ENCODE data around the gene MEGF10. TPM values are rescaled to one million over a fixed set of nuclear protein-coding genes. Genes with fewer than 3 reads are reported as not detected.
"Not testable (repeated sequence)": the region's sequence is repeated elsewhere in the genome, so short reads cannot be mapped to it uniquely, and the experiment has no call there.

Gene MEGF10
- total RNA-seq, 2 donors from 2014 or later, result 0.49 to 0.92 TPM

DNA sequence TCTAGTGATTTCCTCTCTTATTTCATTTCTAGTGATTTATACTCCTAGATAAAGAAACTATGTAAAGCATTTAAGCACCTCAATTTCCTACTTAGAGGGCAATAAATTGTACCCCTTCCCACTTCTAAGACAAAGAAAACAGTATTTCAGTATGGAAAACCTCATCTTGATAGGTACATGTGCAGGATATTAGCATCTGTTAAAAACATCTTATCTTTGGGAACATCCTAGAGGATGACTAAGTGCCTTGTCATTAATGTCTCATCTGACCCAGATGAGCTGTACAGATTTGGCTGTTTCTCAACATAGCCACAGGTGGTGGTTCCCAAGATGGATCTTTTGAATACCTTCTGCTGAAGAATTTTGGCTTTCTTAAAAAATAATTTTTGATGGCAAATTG is 5.7 kb downstream of the MEGF10 start:
- no peak for DNase-seq
- intact Hi-C loops (cut with DNase I, micrococcal nuclease), result no loop called here
- no peak for ATAC-seq

GRCh38 chr5:127296894-127297293 is 6.3 kb downstream of the MEGF10 start:
- DNase-seq; ATAC-seq; intact Hi-C loops (cut with DNase I, micrococcal nuclease): not testable (repeated sequence)

GRCh38 chr5:127297348-127298035 is 6.9 kb downstream of the MEGF10 start:
- ATAC-seq (no peak), DNase-seq (no peak)
- intact Hi-C loops (cut with DNase I, micrococcal nuclease), result no loop called here

DNA sequence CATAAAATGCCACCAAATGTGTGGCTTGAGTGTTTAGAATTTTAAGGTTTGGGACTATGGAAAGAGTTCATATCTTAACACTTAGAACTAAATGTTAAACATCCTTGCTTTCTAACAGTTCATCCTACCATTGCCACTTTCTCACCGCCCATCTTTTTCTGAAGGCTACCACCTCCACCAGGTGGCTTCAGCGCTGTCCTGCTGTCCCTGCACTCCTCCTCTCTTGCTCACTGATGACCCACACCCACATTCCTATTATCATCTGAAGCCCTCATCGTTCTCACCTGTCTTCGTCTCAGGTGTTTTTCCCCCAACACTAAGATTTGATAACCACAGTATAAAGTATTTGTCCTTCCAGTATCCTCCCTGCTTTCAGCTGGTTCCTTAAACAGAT is 7.4 kb downstream of the MEGF10 start:
- intact Hi-C loops (cut with DNase I, micrococcal nuclease), result no loop called here
- ATAC-seq, result no peak
- DNase-seq, result no peak

GRCh38 chr5:127298656-127299055 is 8.1 kb downstream of the MEGF10 start:
- DNase-seq, result no peak
- intact Hi-C loops (cut with DNase I, micrococcal nuclease), result no loop called here
- no peak for ATAC-seq

- ATAC-seq (peak; percentile 49), DNase-seq (no peak)
- intact Hi-C loops (cut with DNase I, micrococcal nuclease), result no loop called here
These were observed 9.1 kb downstream of the MEGF10 start for GRCh38 chr5:127299678-127300077.

DNA sequence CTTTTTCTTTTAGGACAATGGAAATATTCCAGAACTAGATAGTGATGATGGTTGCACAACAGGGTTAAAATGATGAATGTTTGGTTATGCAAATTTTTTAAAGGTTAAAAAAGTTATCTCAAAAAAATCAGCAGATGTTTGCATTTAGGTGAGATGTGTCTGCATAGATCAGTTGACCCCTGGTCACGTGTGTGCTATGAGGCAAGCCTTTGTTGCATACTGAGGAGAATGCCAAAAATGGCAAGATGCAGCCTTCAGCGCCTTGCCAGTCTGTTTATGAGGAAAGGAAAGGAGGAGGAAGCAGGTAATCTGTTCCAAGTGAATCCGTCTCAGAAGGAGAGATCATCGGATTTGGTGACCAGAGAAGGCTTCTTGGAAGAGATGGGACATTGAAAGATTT is 11.9 kb downstream of the MEGF10 start:
- no peak for ATAC-seq

GRCh38 chr5:127303404-127303803 is 12.8 kb downstream of the MEGF10 start:
- DNase-seq, result no peak
- no peak for ATAC-seq
- intact Hi-C loops (cut with DNase I, micrococcal nuclease), result no loop called here

More for the DNA sequence above, 11.9 kb downstream of the MEGF10 start:
- no peak for DNase-seq
- intact Hi-C loops (cut with DNase I, micrococcal nuclease), result no loop called here

DNA sequence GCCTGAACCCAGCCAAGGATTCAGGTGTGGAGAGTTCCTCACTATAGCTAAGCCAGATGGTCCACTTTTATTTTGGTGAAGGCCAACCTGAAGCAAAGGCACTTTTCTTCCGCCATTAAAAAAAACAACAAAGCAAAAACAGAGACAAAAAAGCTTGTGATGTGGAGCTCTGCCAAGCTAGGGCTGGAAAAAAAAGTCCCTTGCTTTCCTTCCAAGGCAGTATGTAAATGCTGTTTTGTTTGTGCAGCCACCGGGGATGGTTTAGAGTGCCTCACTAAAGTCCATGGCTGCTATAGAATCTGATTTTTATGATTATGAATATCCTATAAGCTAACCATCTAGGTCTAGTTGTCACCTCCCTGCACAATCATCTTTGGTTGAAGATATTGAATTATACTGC is 14.9 kb downstream of the MEGF10 start:
- no peak for DNase-seq
- intact Hi-C loops (cut with DNase I, micrococcal nuclease), result no loop called here

GRCh38 chr5:127306036-127306435 is 15.4 kb downstream of the MEGF10 start:
- intact Hi-C loops (cut with DNase I, micrococcal nuclease), result no loop called here
- ATAC-seq (no peak), DNase-seq (no peak)

More for the DNA sequence above, 14.9 kb downstream of the MEGF10 start:
- ATAC-seq, result no peak

- no peak for DNase-seq
- intact Hi-C loops (cut with DNase I, micrococcal nuclease), result no loop called here
- no peak for ATAC-seq
These were observed 16.1 kb downstream of the MEGF10 start for GRCh38 chr5:127306647-127307046.

DNA sequence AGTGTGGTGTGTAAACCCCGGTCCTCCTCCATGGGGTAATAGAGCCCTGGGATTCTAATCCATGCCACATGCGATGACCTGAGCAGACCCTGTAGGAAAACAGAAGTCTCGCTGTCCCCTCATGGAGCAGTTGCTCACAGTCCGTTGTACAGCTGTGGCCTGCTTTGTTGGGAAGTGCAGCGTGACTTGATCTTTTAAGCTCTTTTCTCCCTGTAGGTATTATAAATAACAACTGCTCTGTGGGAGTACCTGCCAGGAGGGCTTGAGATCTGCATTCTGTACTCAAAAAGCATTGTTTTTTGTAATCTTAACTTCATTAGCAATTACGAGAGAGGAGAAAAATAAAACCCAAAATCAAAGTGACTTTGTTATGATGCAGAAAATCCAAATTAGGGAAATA is 17.3 kb downstream of the MEGF10 start:
- DNase-seq, result no peak
- no peak for ATAC-seq
- intact Hi-C loops (cut with DNase I, micrococcal nuclease), result no loop called here

DNA sequence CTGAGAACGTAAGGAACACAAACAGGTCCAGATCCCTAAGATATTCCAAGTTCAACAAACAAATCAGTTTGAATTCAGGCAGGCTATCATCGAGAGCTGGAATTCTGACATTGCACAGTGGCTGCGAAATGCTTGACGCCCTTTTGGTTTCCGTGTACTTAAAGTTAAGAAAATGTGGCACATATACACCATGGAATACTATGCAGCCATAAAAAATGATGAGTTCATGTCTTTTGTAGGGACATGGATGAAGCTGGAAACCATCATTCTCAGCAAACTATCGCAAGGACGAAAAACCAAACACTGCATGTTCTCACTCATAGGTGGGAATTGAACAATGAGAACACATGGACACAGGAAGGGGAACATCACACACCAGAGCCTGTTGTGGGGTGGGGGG is 17.7 kb downstream of the MEGF10 start:
- intact Hi-C loops (cut with DNase I, micrococcal nuclease); ATAC-seq; DNase-seq: not testable (repeated sequence)

DNA sequence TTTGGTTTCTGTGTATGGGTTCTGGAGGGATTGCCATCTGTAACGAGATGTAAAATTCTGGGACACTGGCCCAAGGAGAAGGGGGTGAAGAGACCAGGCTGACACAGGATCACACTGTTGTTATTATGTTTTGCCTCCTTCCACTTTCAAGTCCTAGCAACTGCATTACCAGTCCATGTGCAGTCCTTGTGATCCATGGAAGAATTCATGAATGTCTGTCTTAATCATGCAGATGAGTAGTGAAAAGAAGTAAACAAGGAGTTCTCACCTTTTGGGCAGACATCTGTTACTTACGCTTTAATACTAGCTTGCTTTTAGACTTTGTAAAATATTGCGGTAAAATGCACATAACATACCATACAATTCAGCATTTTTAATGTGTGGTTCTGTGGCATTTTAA is 18.3 kb downstream of the MEGF10 start:
- intact Hi-C loops (cut with DNase I, micrococcal nuclease), result no loop called here
- ATAC-seq (no peak), DNase-seq (no peak)

DNA sequence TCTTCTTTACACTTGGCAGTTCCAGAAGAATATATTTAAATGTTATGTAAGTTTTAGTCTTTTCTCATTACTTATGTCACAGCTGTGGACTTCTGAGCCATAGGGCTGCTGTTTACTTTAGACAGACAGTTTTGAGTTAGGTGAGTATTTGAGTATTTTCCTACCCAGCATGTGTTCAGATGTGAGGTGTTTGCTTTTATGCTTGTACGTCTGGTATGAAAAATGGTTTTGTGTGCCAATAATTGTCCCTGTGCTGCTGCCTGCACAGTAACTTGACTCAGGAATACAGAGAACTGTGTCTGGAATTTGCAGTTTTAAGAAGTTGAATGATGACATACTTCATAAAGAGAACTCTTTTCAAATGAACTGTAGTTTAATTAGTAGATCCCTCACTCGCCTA is 20.8 kb downstream of the MEGF10 start:
- ATAC-seq, result no peak
- intact Hi-C loops (cut with DNase I, micrococcal nuclease), result no loop called here
- no peak for DNase-seq

GRCh38 chr5:127311781-127312525 is 21.4 kb downstream of the MEGF10 start:
- ATAC-seq (peak; percentile 72), DNase-seq (peak; percentile 38 to 54)
- intact Hi-C loops (cut with DNase I, micrococcal nuclease), result no loop called here

GRCh38 chr5:127313379-127313778 is 22.8 kb downstream of the MEGF10 start:
- intact Hi-C loops (cut with DNase I, micrococcal nuclease), result no loop called here
- ATAC-seq (peak; percentile 66), DNase-seq (no peak)

DNA sequence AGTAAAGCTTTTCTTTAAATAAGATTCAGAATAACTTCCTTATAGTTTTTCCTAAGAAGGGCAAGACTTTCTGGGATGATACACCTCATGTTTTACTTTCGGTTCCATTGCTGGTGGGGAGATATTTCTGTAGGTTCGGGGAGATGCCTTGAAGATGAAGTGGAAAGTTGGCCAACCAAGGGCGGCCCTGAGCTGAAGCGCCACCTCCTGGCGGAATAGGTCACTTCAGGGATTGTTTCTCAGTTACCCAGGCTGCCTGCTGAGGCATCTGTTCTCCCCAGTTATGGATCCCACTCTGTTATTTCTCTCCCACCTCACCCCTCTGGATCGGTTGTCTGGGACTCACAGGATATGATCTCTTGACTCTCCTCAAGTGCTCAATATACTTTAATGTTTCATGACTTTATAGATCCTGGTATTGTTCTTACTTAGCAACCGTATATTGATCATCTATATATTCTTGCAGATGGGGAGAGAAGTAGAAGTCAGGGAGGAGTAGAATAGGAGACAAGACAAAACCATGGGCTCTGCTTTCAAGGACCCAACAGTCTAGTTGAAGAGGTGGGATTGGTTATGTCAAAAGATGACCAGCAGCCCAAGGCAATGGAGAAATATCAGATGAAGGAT is 23.4 kb downstream of the MEGF10 start:
- DNase-seq (peak; percentile 32 to 80), ATAC-seq (peak; percentile 72)
- intact Hi-C loops (cut with DNase I, micrococcal nuclease), result no loop called here

DNA sequence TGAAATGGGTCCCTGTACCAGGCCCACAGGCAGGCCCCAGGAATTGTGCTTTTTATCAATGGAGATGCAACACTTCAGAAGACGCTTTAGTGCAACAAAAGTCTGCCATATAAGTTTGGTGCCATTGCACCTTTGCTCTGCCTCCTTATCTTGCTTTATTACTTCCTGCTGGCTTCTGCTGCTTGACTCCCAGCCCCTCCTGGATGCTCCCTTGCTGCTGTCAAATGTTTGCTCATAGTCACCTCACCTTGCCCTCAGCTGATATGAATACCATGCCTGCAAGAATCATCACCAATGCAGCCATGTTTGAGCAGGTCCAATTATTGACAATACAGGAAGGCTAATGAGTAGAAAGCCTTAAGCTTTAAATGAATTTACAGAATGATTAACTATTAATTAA is 25.4 kb downstream of the MEGF10 start:
- intact Hi-C loops (cut with DNase I, micrococcal nuclease), result no loop called here
- peak; percentile 23 to 36 for DNase-seq
- peak; percentile 88 for ATAC-seq

GRCh38 chr5:127317385-127317784 is 26.8 kb downstream of the MEGF10 start:
- intact Hi-C loops (cut with DNase I, micrococcal nuclease); DNase-seq; ATAC-seq: not testable (repeated sequence)

All from left colon (tissue), 2 donors.